Measurements from ENCODE around the gene ZNF599.

The ZNF599 gene

DNA sequence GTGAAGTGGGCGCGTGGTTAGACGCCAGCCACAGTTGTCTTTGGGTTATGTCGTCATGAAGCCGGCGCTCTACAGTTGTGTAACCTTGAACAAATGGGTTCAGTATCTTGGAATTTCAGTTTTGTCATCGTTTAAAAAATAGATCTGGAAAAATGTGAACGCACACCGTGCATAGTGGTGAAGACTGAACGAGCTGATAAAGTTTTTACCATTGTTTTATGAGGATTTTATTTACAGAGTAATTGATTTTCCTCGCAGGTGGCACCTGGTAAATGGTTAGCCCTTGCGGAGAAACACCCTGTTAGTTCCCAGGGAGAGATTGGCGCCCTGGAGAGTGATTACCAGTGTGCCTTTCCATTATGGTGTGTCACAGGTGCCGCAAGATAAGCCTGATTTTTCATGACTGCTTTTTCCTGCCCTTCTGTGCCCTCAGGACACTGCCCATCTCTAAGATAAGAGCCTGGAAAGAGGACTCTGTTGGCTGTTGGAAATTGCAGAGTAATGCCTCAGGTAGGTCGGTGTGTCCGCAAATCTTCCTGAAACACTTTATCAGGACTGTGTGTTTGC, 38.4 kb downstream of the ZNF599 start:
- no peak for DNase-seq

- peak; percentile 81 for DNase-seq
Measured at GRCh38 chr19:34733746-34734536, 39.1 kb downstream of the ZNF599 start, which contains the start of gene ZNF181. Gene ZNF181 (plus strand): TSS chr19:34734243. CDS start chr19:34735038, 795 bp downstream.

DNA sequence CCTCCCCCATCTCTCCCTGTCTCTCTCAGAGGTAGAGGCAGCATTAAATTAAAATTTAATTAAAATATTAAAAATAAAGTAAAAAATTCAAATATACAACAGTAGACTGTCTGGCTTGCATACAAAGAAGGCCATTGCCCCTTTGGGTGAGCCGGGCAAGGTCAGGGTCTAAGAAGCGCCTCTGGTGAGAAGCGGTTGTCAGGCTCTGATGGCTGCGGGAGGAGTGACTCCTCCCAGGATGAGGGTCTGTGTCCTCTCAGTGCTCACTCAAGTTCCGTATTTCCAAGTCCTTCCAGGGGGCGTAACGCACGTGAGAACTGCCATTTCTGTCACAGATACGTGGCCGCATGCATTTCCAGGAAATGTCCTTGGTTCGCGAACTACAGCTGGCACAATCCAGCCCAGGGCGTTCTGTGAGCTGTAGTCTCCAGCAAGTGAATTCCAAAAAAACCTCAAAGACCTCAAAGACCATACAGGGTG, 39.7 kb downstream of the ZNF599 start:
- DNase-seq = peak; percentile 55

- no peak for DNase-seq
Measured at GRCh38 chr19:34732612-34733211, 40.3 kb downstream of the ZNF599 start.

GRCh38 chr19:34731964-34732363, 41.1 kb downstream of the ZNF599 start:
- DNase-seq = no peak

- no peak for DNase-seq
Measured at GRCh38 chr19:34731019-34731829, 41.8 kb downstream of the ZNF599 start.

GRCh38 chr19:34725400-34725799, 47.6 kb downstream of the ZNF599 start:
- DNase-seq = no peak

GRCh38 chr19:34722353-34722752, 50.7 kb downstream of the ZNF599 start:
- no peak for DNase-seq

- DNase-seq = no peak
Measured at GRCh38 chr19:34715357-34715756, 57.7 kb downstream of the ZNF599 start.

GRCh38 chr19:34713262-34713637, 59.8 kb downstream of the ZNF599 start:
- no peak for DNase-seq

- peak; percentile 70 for DNase-seq
Measured at GRCh38 chr19:34712395-34713261, 60.4 kb downstream of the ZNF599 start.

DNA sequence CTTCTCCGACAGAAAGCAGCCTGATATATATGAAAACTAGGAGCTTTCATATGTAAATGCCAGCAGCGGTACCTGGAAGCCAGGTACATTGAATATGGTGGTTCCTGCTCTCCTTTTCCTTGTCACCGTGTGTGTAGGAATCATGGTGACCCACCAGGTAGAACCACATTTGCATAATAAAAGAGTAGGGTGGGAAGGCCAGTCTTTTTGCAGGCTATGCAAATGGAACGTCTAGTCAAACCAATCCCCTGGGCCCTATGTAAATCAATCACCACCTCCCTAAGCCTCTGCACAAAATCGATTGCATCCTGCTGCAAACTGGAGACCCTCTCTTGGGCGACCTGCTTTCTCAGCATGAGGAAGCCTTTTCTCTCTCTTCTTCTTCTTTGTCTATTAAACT, 61.1 kb downstream of the ZNF599 start:
- no peak for DNase-seq

Measured in DMS153 (cell line).